ENCODE measurements around the gene NDRG3.

DNA sequence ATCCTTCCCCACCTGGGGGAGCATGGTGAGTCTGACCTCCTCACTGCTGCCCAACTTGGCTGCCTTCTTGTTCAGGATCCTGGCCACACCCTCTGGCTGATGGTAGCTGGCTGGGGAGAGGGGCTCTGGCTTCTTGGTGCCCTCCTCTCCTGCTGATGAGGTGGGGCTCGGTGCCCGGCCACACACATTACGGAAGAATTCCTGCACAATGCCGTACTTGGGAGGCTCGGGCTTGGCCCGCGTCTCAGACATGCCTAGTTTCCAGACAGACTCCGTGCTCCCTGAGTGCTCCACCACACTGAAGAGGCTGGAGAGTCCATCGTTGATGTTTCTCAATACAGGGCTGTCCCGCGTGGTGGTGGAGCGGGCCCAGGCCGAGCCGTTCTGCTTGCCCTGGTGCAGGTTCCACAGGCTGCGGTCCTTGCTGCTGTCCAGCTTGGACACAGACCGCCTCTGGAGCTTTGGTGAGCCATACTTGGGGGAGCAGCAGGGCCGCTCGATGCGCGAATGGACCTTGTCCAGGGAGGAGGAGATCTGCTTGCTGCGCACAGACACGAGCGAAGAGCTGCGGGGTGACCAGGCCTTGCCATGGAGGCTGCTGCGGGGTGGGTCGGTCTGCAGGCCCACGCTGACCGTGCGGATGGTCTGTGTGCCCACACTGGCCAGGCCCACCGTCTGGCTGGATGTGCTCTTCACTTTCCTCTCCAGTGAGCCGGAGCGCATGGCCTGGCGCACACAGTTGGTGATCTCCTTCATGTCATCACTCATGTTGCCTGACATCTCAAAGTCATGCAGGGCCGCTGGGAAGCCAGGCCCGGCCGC lies 47.6 kb upstream of the NDRG3 start:
- TF ChIP-seq POLR2A (IDR thresholded peaks at IDR 0.05) (no peak), EP300 (IDR thresholded peaks at IDR 0.05) (no peak)
- TF ChIP-seq, protein P1, sequence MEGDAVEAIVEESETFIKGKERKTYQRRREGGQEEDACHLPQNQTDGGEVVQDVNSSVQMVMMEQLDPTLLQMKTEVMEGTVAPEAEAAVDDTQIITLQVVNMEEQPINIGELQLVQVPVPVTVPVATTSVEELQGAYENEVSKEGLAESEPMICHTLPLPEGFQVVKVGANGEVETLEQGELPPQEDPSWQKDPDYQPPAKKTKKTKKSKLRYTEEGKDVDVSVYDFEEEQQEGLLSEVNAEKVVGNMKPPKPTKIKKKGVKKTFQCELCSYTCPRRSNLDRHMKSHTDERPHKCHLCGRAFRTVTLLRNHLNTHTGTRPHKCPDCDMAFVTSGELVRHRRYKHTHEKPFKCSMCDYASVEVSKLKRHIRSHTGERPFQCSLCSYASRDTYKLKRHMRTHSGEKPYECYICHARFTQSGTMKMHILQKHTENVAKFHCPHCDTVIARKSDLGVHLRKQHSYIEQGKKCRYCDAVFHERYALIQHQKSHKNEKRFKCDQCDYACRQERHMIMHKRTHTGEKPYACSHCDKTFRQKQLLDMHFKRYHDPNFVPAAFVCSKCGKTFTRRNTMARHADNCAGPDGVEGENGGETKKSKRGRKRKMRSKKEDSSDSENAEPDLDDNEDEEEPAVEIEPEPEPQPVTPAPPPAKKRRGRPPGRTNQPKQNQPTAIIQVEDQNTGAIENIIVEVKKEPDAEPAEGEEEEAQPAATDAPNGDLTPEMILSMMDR (IDR thresholded peaks at IDR 0.05), result no peak
